Pancreas (tissue), 10 donors: ENCODE results near the gene MEI4. TPM values are rescaled to one million over a fixed set of nuclear protein-coding genes. Genes with fewer than 3 reads are reported as not detected.

Source experiments
- ATAC-seq, 4 donors: fragments of 200-7000 bp; cut with Tn5 transposase; one replicate each; pipeline versions ENCODE4 v1.8.0 to v1.9.1; 2020; ENCODE audit warnings: mild to moderate bottlenecking in 4 of 4, moderate library complexity in 4 of 4
- DNase-seq, 6 donors: peaks; one replicate each; pipeline ENCODE4 v3.0.0-alpha.2; 2020
- FAIRE-seq: peaks from 2 replicates; lab custom pipeline; 2012; peaks lifted over from hg19 to GRCh38; lab: Jason Lieb, UNC
- H3K27ac ChIP-seq, 4 donors: fragments of 200-600 bp; sonication (generic); 1 replicate in 3 of 4; 2 replicates in 1 of 4; pipeline versions ENCODE4 v1.5.0 to v1.8.0; 2020
- H3K27me3 ChIP-seq, 4 donors: fragments of 200-600 bp; one replicate each; pipeline ENCODE4 v1.8.0; 2021
- H3K36me3 ChIP-seq, 3 donors: fragments of 200-600 bp; sonication (generic) in 1 of 3; one replicate each; pipeline versions ENCODE4 v1.5.0 to v1.8.0; 2020 to 2021
- H3K4me1 ChIP-seq, 3 donors: fragments of 200-600 bp; one replicate each; pipeline ENCODE4 v1.8.0; 2021
- H3K4me3 ChIP-seq, 4 donors: fragments of 200-600 bp; sonication (generic) in 2 of 4; one replicate each; pipeline versions ENCODE4 v1.5.0 to v1.8.0; 2020 to 2021
- H3K9me3 ChIP-seq, 4 donors: fragments of 200-600 bp; one replicate each; pipeline ENCODE4 v1.8.0; 2021
- WGBS, 2 donors: extraction: QIAGEN DNeasy Blood & Tissue Kit; methylation state at CpG; one replicate each; pipeline ENCODE4 v1.1.7; 2013; 5-methylcytosine and 5-hydroxymethylcytosine counted together
- intact Hi-C, 3 donors: fragments of 100-400 bp; cut with DNase I; formaldehyde crosslinking; loops; one replicate each; pipeline versions ENCODE4 v1.11.1 to v1.14.2; 2022
- polyA plus RNA-seq, 2 donors: library from polyadenylated mRNA; stranded (reverse); fragments of 200-250 nt; gene quantifications; one replicate each; pipeline ENCODE4 v1.2.3, GENCODE V29; 2013
- total RNA-seq, 6 donors: library from RNA; stranded (reverse); fragmentation: NEBNext Ultra II Directional in 4 of 6; extraction: Animal tissue kit (Norgen Biotek cat#: 25700) in 4 of 6; gene quantifications; one replicate each; pipeline versions ENCODE4 v1.2.1 to v1.2.4, GENCODE V29; 2021 to 2023
- TF ChIP-seq, protein P1 (sequence below), 4 donors: fragments of 200-600 bp; sonication (generic) in 3 of 4; IDR thresholded peaks; one replicate each; pipeline versions ENCODE4 v1.5.0 to v1.8.0; 2021; ENCODE audit warnings: antibody characterized with exemption in 4 of 4
- donor health status: healthy with polysubstance abuse.
- donor health status: DM: no; HTN: no; CAD: no; lungs with moderate emphysema.
- donor health status: DM: no; HTN: no; CAD: no.
- donor health status: control.
- donor health status: control.
- donor health status: Bipolar disorder and iron deficiency.
- donor health status: DM: yes; HTN: yes; CAD: no.
- donor health status: DM: no; HTN: no; CAD: no.
- donor health status: DM: no; HTN: no; CAD: no.
- donor health status: DM: yes; HTN: yes; CAD: no.

The MEI4 gene
- total and polyA plus RNA-seq, 8 donors = 0.30 to 1.9 (median 1.1) TPM

DNA sequence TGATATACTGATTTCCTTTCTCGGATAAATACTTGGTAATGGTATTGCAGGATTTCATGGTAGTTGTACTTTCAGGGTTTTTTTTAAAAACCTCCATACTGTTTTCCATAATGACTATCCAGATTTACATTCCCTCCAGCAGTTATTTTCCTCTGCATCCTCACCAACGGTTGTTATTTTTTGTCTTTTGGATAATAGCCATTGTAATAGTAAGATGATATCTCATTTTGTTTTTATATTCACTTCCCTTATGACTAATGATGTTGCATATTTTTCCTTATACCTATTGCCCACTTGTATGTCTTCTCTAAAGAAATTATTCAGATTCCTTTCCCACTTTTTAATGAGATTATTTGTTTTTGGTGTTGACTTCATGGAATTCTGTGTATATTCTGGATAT lies 231.0 kb downstream of the MEI4 start:
- H3K4me3 ChIP-seq = no peak overlapping the region
- WGBS, 2 donors = 77 to 92% methylated on average over 2 of the region's 2 CpGs
- no peaks in the 10 kb centered on the region for H3K9me3 ChIP-seq
- DNase-seq (no peak), ATAC-seq (no peak), FAIRE-seq (no peak)
- no peaks in the 10 kb centered on the region for H3K27me3 ChIP-seq
- no peaks in the 10 kb centered on the region for H3K36me3 ChIP-seq
- no peaks in the 10 kb centered on the region for H3K4me1 ChIP-seq
- intact Hi-C loops = no loop called here
- H3K27ac ChIP-seq = no peak overlapping the region
- TF ChIP-seq, protein P1, sequence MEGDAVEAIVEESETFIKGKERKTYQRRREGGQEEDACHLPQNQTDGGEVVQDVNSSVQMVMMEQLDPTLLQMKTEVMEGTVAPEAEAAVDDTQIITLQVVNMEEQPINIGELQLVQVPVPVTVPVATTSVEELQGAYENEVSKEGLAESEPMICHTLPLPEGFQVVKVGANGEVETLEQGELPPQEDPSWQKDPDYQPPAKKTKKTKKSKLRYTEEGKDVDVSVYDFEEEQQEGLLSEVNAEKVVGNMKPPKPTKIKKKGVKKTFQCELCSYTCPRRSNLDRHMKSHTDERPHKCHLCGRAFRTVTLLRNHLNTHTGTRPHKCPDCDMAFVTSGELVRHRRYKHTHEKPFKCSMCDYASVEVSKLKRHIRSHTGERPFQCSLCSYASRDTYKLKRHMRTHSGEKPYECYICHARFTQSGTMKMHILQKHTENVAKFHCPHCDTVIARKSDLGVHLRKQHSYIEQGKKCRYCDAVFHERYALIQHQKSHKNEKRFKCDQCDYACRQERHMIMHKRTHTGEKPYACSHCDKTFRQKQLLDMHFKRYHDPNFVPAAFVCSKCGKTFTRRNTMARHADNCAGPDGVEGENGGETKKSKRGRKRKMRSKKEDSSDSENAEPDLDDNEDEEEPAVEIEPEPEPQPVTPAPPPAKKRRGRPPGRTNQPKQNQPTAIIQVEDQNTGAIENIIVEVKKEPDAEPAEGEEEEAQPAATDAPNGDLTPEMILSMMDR (IDR thresholded peaks at IDR 0.05) = no peak

DNA sequence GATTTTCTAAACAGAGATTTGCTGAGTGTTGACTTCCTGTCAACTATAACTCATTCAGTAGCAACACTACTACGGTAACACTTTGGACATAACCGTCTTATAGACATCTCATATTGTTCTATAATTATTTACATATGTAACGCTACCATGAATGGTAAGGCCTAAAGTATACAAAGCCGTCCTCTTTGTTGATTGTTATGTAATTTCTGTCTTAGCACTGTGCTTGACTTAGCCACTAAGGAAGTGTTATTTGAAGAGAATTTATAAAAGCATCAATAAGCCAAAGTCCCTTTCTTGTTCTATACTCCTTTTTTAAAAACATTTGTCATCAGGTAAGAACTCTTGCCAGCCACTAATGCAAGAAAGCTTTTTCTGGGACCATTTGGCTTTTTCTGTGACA lies 240.6 kb downstream of the MEI4 start:
- H3K4me3 ChIP-seq = no peak overlapping the region
- H3K27ac ChIP-seq = no peak overlapping the region
- WGBS, 2 donors = 63 to 67% methylated on average over 4 of the region's 4 CpGs
- DNase-seq (no peak), ATAC-seq (no peak), FAIRE-seq (no peak)
- intact Hi-C loops = no loop called here
- TF ChIP-seq, protein P1 (IDR thresholded peaks at IDR 0.05) = no peak
- no peaks in the 10 kb centered on the region for H3K4me1 ChIP-seq
- H3K9me3 ChIP-seq = no peaks in the 10 kb centered on the region
- H3K27me3 ChIP-seq = no peaks in the 10 kb centered on the region
- H3K36me3 ChIP-seq = no peaks in the 10 kb centered on the region

DNA sequence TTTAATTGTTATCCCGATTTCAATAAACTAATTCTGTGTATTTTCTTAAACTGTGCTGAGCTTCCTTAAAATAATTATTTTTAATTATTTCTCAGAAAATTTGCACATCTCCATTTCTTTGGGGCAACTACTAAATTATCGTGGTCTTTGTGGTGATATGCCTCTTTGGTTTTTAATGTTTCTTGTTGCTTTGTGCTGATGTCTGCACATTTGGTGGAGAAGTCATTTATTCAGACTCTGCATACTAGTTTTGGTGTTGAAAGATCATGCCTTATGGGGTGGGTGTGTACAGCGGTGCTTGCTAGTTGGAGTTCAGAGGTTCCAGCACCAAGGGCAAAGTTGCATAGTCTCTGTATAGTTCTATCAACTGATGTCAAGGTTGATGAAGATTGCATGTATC lies 253.2 kb downstream of the MEI4 start:
- 89 to 95% methylated on average over 3 of the region's 3 CpGs for WGBS, 2 donors
- H3K4me1 ChIP-seq = no peaks in the 10 kb centered on the region
- FAIRE-seq (no peak), DNase-seq (no peak), ATAC-seq (no peak)
- H3K27ac ChIP-seq = no peak overlapping the region
- TF ChIP-seq, protein P1 (IDR thresholded peaks at IDR 0.05) = no peak
- H3K9me3 ChIP-seq = no peaks in the 10 kb centered on the region
- intact Hi-C loops = no loop called here
- no peaks in the 10 kb centered on the region for H3K27me3 ChIP-seq
- H3K36me3 ChIP-seq = no peaks in the 10 kb centered on the region
- no peak overlapping the region for H3K4me3 ChIP-seq

DNA sequence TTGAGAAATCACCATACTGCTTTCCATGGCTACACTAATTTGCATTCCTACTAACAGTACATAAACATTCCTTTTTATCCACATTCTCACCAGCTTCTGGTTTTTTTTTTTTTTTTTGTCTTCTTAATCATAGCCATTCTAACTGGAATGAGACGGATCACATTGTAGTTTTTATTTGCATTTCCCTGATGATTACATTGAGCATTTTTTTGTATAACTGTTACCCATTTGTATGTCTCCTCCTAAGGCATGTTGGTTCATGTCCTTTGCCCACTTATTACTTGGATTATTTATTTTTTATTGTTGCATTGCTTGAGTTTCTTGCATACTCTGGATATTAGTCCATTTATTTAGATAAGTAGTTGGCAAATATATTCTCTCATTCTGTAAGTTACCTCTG lies 258.0 kb downstream of the MEI4 start:
- FAIRE-seq (no peak), ATAC-seq (no peak), DNase-seq (no peak)
- H3K9me3 ChIP-seq = peaks cover 0 to 5% (median 0%) of the 10 kb centered on the region in 4 donors
- H3K4me1 ChIP-seq = no peaks in the 10 kb centered on the region
- TF ChIP-seq, protein P1 (IDR thresholded peaks at IDR 0.05) = no peak
- H3K27me3 ChIP-seq = no peaks in the 10 kb centered on the region
- 86 to 89% methylated on average over 1 of the region's 1 CpG for WGBS, 2 donors
- H3K27ac ChIP-seq = no peak overlapping the region
- H3K36me3 ChIP-seq = no peaks in the 10 kb centered on the region
- no peak overlapping the region for H3K4me3 ChIP-seq
- intact Hi-C loops = no loop called here

DNA sequence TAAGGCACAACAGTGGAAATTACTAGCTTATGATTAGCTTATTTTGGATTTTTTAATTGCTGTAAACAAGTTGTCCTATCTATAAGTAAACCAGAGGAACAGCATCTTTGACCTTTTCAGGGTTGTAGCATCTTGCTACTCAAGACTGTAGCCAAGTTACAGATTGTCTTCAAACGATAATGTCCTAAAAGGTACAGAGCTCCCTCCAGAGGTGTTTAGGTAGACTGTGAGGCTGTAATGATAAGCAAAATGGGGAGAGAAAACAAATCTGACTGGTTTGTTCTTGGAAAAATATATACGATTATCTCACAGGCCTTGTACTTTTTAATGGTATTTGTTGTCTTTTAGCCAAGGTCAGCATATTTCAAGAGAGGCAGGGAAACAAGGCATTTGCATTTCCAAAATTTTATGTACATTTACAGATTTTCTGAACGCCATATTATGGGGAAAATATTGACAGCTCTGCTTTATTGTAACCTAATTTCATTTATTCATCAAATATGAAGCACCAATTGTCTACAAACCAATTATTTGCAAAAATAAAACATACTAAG lies 273.4 kb downstream of the MEI4 start:
- WGBS, 2 donors = 21 to 22% methylated on average over 3 of the region's 3 CpGs
- H3K4me3 ChIP-seq = no peak overlapping the region
- no peaks in the 10 kb centered on the region for H3K27me3 ChIP-seq
- no peak for DNase-seq
- no peaks in the 10 kb centered on the region for H3K36me3 ChIP-seq
- intact Hi-C loops = no loop called here
- peak in 2 of 4 donors; percentile 52 to 67 for ATAC-seq
- H3K4me1 ChIP-seq = peaks cover 0 to 11% (median 7%) of the 10 kb centered on the region in 3 donors
- FAIRE-seq = no peak
- no peak overlapping the region for H3K27ac ChIP-seq
- TF ChIP-seq, protein P1 (IDR thresholded peaks at IDR 0.05) = no peak
- no peaks in the 10 kb centered on the region for H3K9me3 ChIP-seq
